GM19455 (cell line): ENCODE data around the gene ATRIP.

Experiments
- ATAC-seq: cut with Tn5 transposase; IDR thresholded peaks from one replicate; pipeline ENCODE4 v1.9.1; 2021; ENCODE audit not compliant: unreplicated experiment

Gene ATRIP

DNA sequence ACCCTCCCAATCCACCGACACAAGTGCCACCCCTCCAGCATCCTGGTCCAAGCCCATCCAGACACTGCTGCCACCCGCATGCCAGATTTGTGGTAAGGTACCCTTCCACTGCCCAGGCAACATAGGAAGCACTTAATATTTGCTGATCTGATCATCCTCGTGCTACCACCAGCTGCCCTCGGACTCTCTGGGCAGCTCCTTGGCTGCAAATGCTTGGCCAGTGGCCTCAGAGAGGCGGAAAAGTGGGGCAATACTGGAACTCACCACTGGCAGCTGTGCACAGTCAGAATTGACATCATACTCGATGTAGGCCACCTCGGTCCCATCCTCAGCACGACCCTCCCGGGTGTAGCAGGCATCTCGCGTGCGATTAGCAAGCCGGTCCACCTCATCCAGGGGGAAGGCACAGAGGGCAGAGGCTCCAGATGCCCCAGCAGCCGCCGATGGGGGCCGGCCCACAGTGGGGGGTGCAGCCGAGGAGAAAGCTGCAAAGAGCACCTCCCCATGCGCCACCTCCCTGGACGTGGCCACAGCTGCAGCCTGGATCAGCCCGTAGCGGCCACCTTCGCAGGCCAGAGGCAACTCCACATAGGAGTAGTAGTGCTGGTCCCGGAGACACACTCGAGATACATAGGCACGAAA, 23.2 kb upstream of the ATRIP start:
- ATAC-seq: no peak

GRCh38 chr3:48423883-48424695, 22.4 kb upstream of the ATRIP start:
- no peak for ATAC-seq

DNA sequence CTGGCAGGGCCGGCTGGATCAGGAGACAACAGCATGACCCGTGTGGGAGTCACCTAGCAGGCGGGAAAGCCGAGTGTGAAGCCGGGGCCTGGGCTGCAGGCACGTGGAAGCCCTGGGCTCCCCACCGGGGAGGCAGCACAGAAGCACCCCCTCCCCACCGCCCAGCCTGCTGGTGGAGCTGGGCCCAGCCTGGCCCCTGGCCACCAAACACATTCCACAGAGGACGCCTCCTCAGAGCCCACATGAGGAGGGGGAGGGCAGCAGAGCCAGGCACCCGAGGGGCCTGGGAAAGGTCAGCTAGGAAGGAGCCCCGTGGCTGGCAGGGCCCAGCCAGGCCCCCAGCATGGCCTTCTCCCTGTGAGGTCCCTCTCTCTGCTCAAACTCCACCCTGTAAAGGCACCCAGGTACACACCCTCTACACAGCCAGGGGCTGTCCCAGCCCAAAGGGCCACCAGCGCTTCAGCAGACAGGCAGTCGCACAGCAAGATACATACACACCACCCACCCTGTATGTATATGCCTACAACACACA, 21.2 kb upstream of the ATRIP start:
- no peak for ATAC-seq

DNA sequence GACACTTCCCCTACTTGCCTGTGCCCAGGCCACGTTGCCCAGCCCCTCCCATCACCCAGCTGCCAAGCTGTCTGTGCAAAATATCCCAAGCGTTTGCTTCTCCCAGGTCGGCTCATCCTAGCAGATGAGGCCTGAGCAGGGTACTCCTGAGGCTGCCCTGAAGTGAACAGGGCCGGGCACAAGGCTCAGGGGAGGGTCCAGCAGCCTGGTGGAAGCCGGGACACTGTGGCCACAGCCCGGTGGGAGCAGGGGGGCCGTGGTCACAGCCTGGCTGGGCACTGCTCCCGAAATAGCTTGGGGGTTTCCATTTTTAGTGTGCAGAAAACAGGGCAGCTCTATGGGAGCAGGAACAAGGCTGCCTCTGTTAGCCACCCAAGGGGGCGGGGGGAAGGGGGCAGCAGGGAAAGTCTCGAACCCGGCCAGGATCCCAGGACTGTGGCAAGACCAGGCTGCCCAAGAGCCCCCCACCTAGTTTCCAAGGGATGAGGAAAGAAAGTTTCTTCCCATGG, 20.1 kb upstream of the ATRIP start:
- no peak for ATAC-seq

- no peak for ATAC-seq
These were observed 19.4 kb upstream of the ATRIP start for GRCh38 chr3:48426944-48427629.

- ATAC-seq: no peak
These were observed 18.9 kb upstream of the ATRIP start for GRCh38 chr3:48427630-48427962.

DNA sequence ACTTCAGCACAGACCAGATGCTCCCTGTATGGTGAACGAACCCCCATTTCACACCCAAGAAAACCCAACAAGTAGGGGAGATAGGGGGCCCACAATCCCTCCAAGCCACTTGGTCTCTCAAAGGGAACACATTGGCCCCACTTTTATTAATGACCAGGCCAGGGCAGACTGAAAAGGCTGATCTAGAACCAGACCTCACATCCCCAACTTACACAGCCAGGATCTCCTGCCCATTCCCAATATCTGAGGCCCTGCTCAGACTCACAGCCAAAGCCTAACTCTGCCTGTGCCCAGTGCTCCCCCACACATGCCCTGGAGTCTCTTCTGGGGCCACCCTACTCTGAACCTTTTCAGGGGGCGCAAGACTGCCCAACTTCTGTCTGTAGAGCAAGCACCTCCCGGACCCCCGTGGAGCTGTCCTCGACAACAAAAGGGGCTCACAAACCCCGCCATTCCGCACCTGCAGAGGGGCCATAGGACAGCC, 18.4 kb upstream of the ATRIP start:
- no peak for ATAC-seq

GRCh38 chr3:48428572-48429316, 17.8 kb upstream of the ATRIP start:
- ATAC-seq: no peak

DNA sequence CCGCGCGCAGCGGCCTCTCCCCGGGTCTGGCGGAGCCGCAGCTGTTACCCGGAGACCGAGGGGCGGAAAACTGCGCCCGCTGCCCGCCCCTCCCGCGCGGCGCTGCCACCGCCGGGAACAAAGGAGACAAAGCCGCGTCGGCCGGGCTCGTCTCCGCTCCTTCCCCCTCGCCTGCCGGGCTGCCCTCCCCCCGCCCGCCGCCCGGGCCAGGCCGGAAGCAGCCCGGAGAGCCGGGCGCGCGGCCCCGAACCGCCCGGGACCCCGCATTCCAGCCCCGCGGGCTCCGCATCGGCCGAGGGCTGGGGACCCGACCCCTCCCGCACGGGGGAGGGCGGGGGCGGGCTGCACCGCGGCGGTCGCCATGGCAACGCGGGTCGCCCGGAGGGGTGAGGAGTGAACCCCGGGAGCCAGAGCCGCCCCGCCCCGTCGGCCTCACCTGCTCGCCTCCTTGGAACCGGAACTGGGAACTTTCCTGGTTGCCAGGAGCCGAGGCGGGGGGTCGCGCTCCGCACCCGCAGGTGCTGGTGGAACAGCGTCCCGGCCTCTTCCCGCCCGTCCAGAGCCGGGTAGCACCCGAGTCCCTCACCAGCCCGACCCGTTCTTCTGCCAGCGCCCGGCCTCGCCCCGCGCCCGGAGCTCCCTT, 17.1 kb upstream of the ATRIP start:
- no peak for ATAC-seq

GRCh38 chr3:48429960-48430707, 16.4 kb upstream of the ATRIP start, which contains the start of gene PLXNB1:
Gene PLXNB1 (minus strand): TSS chr3:48430086. CDS start chr3:48424611, 5,475 bp downstream.
- no peak for ATAC-seq

- ATAC-seq: no peak
These were observed 15.8 kb upstream of the ATRIP start for GRCh38 chr3:48430708-48431101.

GRCh38 chr3:48431224-48432029, 15.1 kb upstream of the ATRIP start:
- no peak for ATAC-seq

GRCh38 chr3:48432411-48433371, 13.8 kb upstream of the ATRIP start:
- ATAC-seq: no peak

DNA sequence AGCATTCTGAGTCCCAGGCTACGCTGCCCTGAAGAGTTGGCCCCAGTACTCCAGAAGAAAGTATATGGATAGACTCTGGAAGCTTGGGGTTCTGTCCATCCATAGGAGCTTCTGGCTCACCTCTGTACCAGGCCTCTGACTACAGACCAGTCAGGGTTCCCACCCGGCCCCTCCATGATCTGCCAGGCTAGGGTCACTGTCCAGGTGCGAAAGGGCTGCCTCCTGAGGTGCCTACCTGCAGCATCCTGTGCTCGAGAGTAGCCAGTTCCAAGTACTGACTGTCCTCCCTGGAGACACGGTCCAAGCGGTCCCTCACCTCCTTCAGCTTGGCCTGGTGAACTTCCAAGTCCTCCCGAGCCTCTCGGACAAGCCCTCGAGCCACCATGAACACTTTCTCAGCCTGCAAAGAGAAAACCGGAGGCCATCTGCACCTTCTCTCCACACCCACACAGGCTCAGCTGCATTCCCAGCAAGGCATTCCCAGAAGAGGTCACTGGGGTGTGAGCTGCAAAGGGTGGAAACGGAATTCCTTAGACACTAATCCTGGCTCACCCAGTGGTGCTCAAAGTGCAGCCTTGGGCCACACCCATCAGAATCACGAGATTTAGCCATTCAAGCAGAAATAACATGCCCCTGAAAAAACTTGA, 12.9 kb upstream of the ATRIP start:
- ATAC-seq: no peak

DNA sequence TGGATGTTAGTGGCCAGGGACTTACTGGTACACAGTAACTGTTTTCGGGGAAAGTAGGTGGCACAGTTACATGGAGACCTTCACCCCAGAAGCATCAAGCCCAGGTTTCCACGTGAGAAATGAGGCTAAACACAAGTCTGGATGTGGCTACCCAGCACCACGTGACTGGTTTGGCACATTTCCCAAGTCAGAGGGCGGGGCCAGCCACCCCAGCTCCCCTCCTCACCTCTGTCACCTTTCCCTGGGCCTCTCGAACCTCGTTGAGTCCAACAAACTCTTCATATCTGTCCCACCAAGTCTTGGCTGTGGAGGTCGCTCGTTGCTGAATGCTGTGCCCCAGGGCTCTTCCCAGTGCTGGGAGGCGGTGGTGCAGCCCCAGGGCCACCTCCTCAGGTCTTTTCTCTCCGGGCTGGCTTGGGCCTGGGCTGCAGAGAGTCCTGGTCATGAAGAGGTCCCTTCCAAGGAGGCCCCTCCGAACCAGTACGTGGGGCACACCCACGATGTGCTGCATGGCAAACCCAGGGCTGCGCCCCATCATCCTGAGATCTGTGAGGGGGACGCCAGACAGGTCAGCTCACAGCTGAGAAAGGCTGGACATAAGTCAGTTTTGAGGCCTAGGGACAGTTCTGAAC, 11.8 kb upstream of the ATRIP start:
- ATAC-seq: no peak

GRCh38 chr3:48435223-48435595, 11.3 kb upstream of the ATRIP start:
- no peak for ATAC-seq
